SJCRH30 (cell line): Measurements from ENCODE around the gene RALGPS1. TPM values are rescaled to one million over a fixed set of nuclear protein-coding genes. Genes with fewer than 3 reads are reported as not detected.

Experiments
- DNase-seq, 2 experiments: peaks; one replicate each; pipeline ENCODE4 v3.0.0-alpha.2; 2015 to 2020
- H3K27ac ChIP-seq: fragments of 250-450 bp; sonication (Bioruptor Pico); 2 replicates; pipeline ENCODE4 v1.5.1; 2020; ENCODE audit warnings: mild to moderate bottlenecking, moderate library complexity
- H3K27me3 ChIP-seq: fragments of 250-450 bp; sonication (Bioruptor Pico); 2 replicates; pipeline ENCODE4 v1.5.1; 2020; ENCODE audit warnings: mild to moderate bottlenecking, moderate library complexity
- H3K36me3 ChIP-seq: fragments of 250-450 bp; sonication (Bioruptor Pico); 2 replicates; pipeline ENCODE4 v1.5.1; 2020; ENCODE audit warnings: mild to moderate bottlenecking, moderate library complexity
- H3K4me1 ChIP-seq: fragments of 250-450 bp; sonication (Bioruptor Pico); 2 replicates; pipeline ENCODE4 v1.5.1; 2020; ENCODE audit warnings: mild to moderate bottlenecking, moderate library complexity
- H3K4me3 ChIP-seq: fragments of 250-450 bp; sonication (Bioruptor Pico); 2 replicates; pipeline ENCODE4 v1.5.1; 2020; ENCODE audit warnings: mild to moderate bottlenecking, moderate library complexity
- H3K9me3 ChIP-seq: fragments of 250-450 bp; sonication (Bioruptor Pico); replicated peaks from 2 replicates; pipeline ENCODE4 v1.5.1; 2020; ENCODE audit warnings: mild to moderate bottlenecking, moderate library complexity
- total RNA-seq: library from RNA; depleted of rRNA; stranded (reverse); fragments of >200 nt; shearing (Covaris generic); gene quantifications from 2 replicates; pipeline ENCODE4 v1.2.3, GENCODE V29; 2014

The RALGPS1 gene
- total RNA-seq, 1 experiment from 2014 or later: 1.8 TPM

GRCh38 chr9:126927419-126927818 is 12.8 kb downstream of the RALGPS1 start:
- no peak overlapping the region for H3K4me3 ChIP-seq
- no peaks in the 10 kb centered on the region for H3K9me3 ChIP-seq
- no peaks in the 10 kb centered on the region for H3K36me3 ChIP-seq
- H3K27ac ChIP-seq: no peak overlapping the region
- no peak for DNase-seq
- no peaks in the 10 kb centered on the region; the same call in 1 of the 2 replicates for H3K27me3 ChIP-seq
- H3K4me1 ChIP-seq: no peaks in the 10 kb centered on the region

- H3K4me1 ChIP-seq: no peaks in the 10 kb centered on the region
- H3K9me3 ChIP-seq: no peaks in the 10 kb centered on the region
- peaks cover 3% of the 10 kb centered on the region; the same call in 1 of the 2 replicates for H3K27me3 ChIP-seq
- H3K27ac ChIP-seq: no peak overlapping the region
- no peak for DNase-seq
- no peak overlapping the region for H3K4me3 ChIP-seq
- H3K36me3 ChIP-seq: no peaks in the 10 kb centered on the region
Measured at GRCh38 chr9:126932871-126933321, 18.3 kb downstream of the RALGPS1 start.

GRCh38 chr9:126933334-126933980 is 18.9 kb downstream of the RALGPS1 start:
- DNase-seq: no peak
- no peak overlapping the region for H3K27ac ChIP-seq

GRCh38 chr9:126934441-126934840 is 19.9 kb downstream of the RALGPS1 start:
- Histone ChIP-seq H3K27ac (no peak overlapping the region), H3K4me3 (no peak overlapping the region), H3K27me3 (peaks cover 3% of the 10 kb centered on the region; the same call in 1 of the 2 replicates), H3K36me3 (no peaks in the 10 kb centered on the region), H3K4me1 (no peaks in the 10 kb centered on the region), H3K9me3 (no peaks in the 10 kb centered on the region)
- DNase-seq: no peak

More at GRCh38 chr9:126933334-126933980, 18.9 kb downstream of the RALGPS1 start:
- H3K36me3 ChIP-seq: no peaks in the 10 kb centered on the region
- peaks cover 3% of the 10 kb centered on the region; the same call in 1 of the 2 replicates for H3K27me3 ChIP-seq
- H3K4me1 ChIP-seq: no peaks in the 10 kb centered on the region
- H3K4me3 ChIP-seq: no peak overlapping the region
- H3K9me3 ChIP-seq: no peaks in the 10 kb centered on the region

GRCh38 chr9:126935630-126936029 is 21.0 kb downstream of the RALGPS1 start:
- H3K27ac ChIP-seq: no peak overlapping the region
- H3K9me3 ChIP-seq: no peaks in the 10 kb centered on the region
- no peak for DNase-seq
- H3K4me3 ChIP-seq: no peak overlapping the region
- H3K4me1 ChIP-seq: no peaks in the 10 kb centered on the region
- no peaks in the 10 kb centered on the region for H3K36me3 ChIP-seq
- peaks cover 3% of the 10 kb centered on the region; the same call in 1 of the 2 replicates for H3K27me3 ChIP-seq

- Histone ChIP-seq H3K36me3 (no peaks in the 10 kb centered on the region), H3K4me3 (no peak overlapping the region), H3K9me3 (no peaks in the 10 kb centered on the region), H3K4me1 (no peaks in the 10 kb centered on the region), H3K27me3 (0 out of 2 replicates have a peak, but pooled peaks cover 3% of the 10 kb centered on the region), H3K27ac (no peak overlapping the region)
- DNase-seq: no peak
Measured at GRCh38 chr9:126937444-126937843, 22.9 kb downstream of the RALGPS1 start.

GRCh38 chr9:126938327-126938726 is 23.7 kb downstream of the RALGPS1 start:
- no peaks in the 10 kb centered on the region for H3K4me1 ChIP-seq
- H3K36me3 ChIP-seq: no peaks in the 10 kb centered on the region
- H3K27me3 ChIP-seq: 0 out of 2 replicates have a peak, but pooled peaks cover 3% of the 10 kb centered on the region
- DNase-seq: no peak
- no peak overlapping the region for H3K4me3 ChIP-seq
- H3K27ac ChIP-seq: no peak overlapping the region
- H3K9me3 ChIP-seq: no peaks in the 10 kb centered on the region

GRCh38 chr9:126939821-126940221 is 25.2 kb downstream of the RALGPS1 start:
- no peaks in the 10 kb centered on the region for H3K9me3 ChIP-seq
- no peaks in the 10 kb centered on the region for H3K4me1 ChIP-seq
- no peak overlapping the region for H3K27ac ChIP-seq
- no peak overlapping the region for H3K4me3 ChIP-seq
- H3K36me3 ChIP-seq: no peaks in the 10 kb centered on the region
- no peak for DNase-seq
- 0 out of 2 replicates have a peak, but pooled peaks cover 3% of the 10 kb centered on the region for H3K27me3 ChIP-seq

GRCh38 chr9:126942399-126942798 is 27.8 kb downstream of the RALGPS1 start:
- H3K9me3 ChIP-seq: no peaks in the 10 kb centered on the region
- H3K27ac ChIP-seq: no peak overlapping the region
- H3K4me3 ChIP-seq: no peak overlapping the region
- H3K36me3 ChIP-seq: no peaks in the 10 kb centered on the region
- no peak for DNase-seq
- H3K4me1 ChIP-seq: no peaks in the 10 kb centered on the region
- H3K27me3 ChIP-seq: no peaks in the 10 kb centered on the region

- Histone ChIP-seq H3K27ac (no peak overlapping the region), H3K9me3 (no peaks in the 10 kb centered on the region), H3K4me1 (no peaks in the 10 kb centered on the region), H3K36me3 (no peaks in the 10 kb centered on the region), H3K27me3 (no peaks in the 10 kb centered on the region), H3K4me3 (no peak overlapping the region)
- DNase-seq: no peak
Measured at GRCh38 chr9:126945682-126946081, 31.1 kb downstream of the RALGPS1 start.

GRCh38 chr9:126947529-126947928 is 32.9 kb downstream of the RALGPS1 start:
- H3K27ac ChIP-seq: no peak overlapping the region
- no peaks in the 10 kb centered on the region for H3K9me3 ChIP-seq
- H3K4me1 ChIP-seq: no peaks in the 10 kb centered on the region
- H3K4me3 ChIP-seq: no peak overlapping the region
- no peak for DNase-seq
- H3K27me3 ChIP-seq: no peaks in the 10 kb centered on the region
- no peaks in the 10 kb centered on the region for H3K36me3 ChIP-seq

- Histone ChIP-seq H3K9me3 (no peaks in the 10 kb centered on the region), H3K36me3 (no peaks in the 10 kb centered on the region), H3K4me3 (no peak overlapping the region), H3K27ac (no peak overlapping the region), H3K4me1 (peaks cover 7% of the 10 kb centered on the region), H3K27me3 (no peaks in the 10 kb centered on the region)
- no peak for DNase-seq
Measured at GRCh38 chr9:126952205-126952977, 37.8 kb downstream of the RALGPS1 start.

- Histone ChIP-seq H3K9me3 (no peaks in the 10 kb centered on the region), H3K4me1 (peaks cover 12% of the 10 kb centered on the region), H3K27me3 (no peaks in the 10 kb centered on the region), H3K36me3 (no peaks in the 10 kb centered on the region), H3K4me3 (no peak overlapping the region), H3K27ac (no peak overlapping the region)
- no peak for DNase-seq
Measured at GRCh38 chr9:126953041-126953809, 38.6 kb downstream of the RALGPS1 start.

GRCh38 chr9:126955811-126956210 is 41.2 kb downstream of the RALGPS1 start:
- no peaks in the 10 kb centered on the region for H3K27me3 ChIP-seq
- no peak overlapping the region for H3K27ac ChIP-seq
- no peak overlapping the region for H3K4me3 ChIP-seq
- H3K4me1 ChIP-seq: peaks cover 12% of the 10 kb centered on the region
- no peaks in the 10 kb centered on the region for H3K36me3 ChIP-seq
- no peaks in the 10 kb centered on the region for H3K9me3 ChIP-seq
- DNase-seq: no peak
